RPMI7951 (cell line): ENCODE data around the gene GPATCH3. TPM values are rescaled to one million over a fixed set of nuclear protein-coding genes. Genes with fewer than 3 reads are reported as not detected.
A peak's percentile ranks its signal among the peaks of the same experiment; 100 is the strongest.
"Not testable (repeated sequence)": the region's sequence is repeated elsewhere in the genome, so short reads cannot be mapped to it uniquely, and the experiment has no call there.

Experiments used
- DNase-seq: peaks from one replicate; pipeline ENCODE4 v3.0.0-alpha.2; 2012; ENCODE audit warnings: low read depth
- total RNA-seq: library from RNA; depleted of rRNA; stranded (reverse); fragments of >200 nt; shearing (Covaris generic); gene quantifications from 2 replicates; pipeline ENCODE4 v1.2.3, GENCODE V29; 2014

Gene GPATCH3
- total RNA-seq, 1 experiment from 2014 or later, result 4.7 TPM

GRCh38 chr1:26913754-26914619 is 13.7 kb upstream of the GPATCH3 start, which contains the start of gene NR0B2:
Gene NR0B2 (minus strand): TSS chr1:26913975. CDS start chr1:26913940, 35 bp downstream.
- DNase-seq, result no peak

- no peak for DNase-seq
Observed at GRCh38 chr1:26913389-26913753, 13.1 kb upstream of the GPATCH3 start.

- DNase-seq, result no peak
Observed at GRCh38 chr1:26912147-26912490, 11.9 kb upstream of the GPATCH3 start.

- DNase-seq, result no peak
Observed at GRCh38 chr1:26911399-26912146, 11.3 kb upstream of the GPATCH3 start.

- no peak for DNase-seq
Observed at GRCh38 chr1:26910343-26911160, 10.3 kb upstream of the GPATCH3 start.

GRCh38 chr1:26909951-26910342 is 9.7 kb upstream of the GPATCH3 start:
- no peak for DNase-seq

- DNase-seq, result peak; percentile 94
Observed at GRCh38 chr1:26907071-26907917, 7.0 kb upstream of the GPATCH3 start.

GRCh38 chr1:26900815-26901511 is 696 bp upstream of the GPATCH3 start:
- DNase-seq, result no peak

GRCh38 chr1:26897351-26897750 is 2.9 kb downstream of the GPATCH3 start:
- no peak for DNase-seq

- DNase-seq, result peak; percentile 85
Observed at GRCh38 chr1:26894263-26894662, 6.0 kb downstream of the GPATCH3 start.

GRCh38 chr1:26890467-26890796 is 9.8 kb downstream of the GPATCH3 start:
- no peak for DNase-seq

- DNase-seq, result peak; percentile 79
Observed at GRCh38 chr1:26889551-26890466, 10.5 kb downstream of the GPATCH3 start, which contains the start of gene GPN2. Gene GPN2 (minus strand): TSS chr1:26890283. CDS start chr1:26890096, 187 bp downstream.

GRCh38 chr1:26888231-26888630 is 12.0 kb downstream of the GPATCH3 start:
- no peak for DNase-seq

GRCh38 chr1:26887125-26887524 is 13.1 kb downstream of the GPATCH3 start:
- DNase-seq, result peak; percentile 37

- no peak for DNase-seq
Observed at GRCh38 chr1:26882696-26883463, 17.4 kb downstream of the GPATCH3 start.

GRCh38 chr1:26881611-26882010 is 18.7 kb downstream of the GPATCH3 start:
- not testable (repeated sequence) for DNase-seq

- DNase-seq, result no peak
Observed at GRCh38 chr1:26879793-26880192, 20.5 kb downstream of the GPATCH3 start.

GRCh38 chr1:26877326-26877725 is 22.9 kb downstream of the GPATCH3 start:
- no peak for DNase-seq

GRCh38 chr1:26874896-26875295 is 25.4 kb downstream of the GPATCH3 start:
- no peak for DNase-seq
